WTC11 (cell line): Measurements from ENCODE around the gene PRKAG2. TPM values are rescaled to one million over a fixed set of nuclear protein-coding genes. Genes with fewer than 3 reads are reported as not detected.

Experiments
- ATAC-seq: fragments of 200-7000 bp; cut with Tn5 transposase; 2 replicates; pipeline ENCODE4 v1.10.0; 2021; ENCODE audit warnings: mild to moderate bottlenecking, moderate library complexity
- CTCF ChIA-PET: fragments of 300-600 bp; sonication (Branson Sonifier 250); formaldehyde crosslinking; loops from one replicate; lab custom pipeline; 2021; ENCODE audit warnings: antibody characterized with exemption; lab: Charles Lee
- POLR2A ChIA-PET: fragments of 350-600 bp; sonication (Branson Sonifier 250); formaldehyde crosslinking; loops from one replicate; lab custom pipeline; 2021; ENCODE audit warnings: antibody characterized with exemption; lab: Charles Lee
- DNase-seq: peaks from one replicate; pipeline ENCODE4 v3.0.0; 2021; ENCODE audit warnings: low spot score
- H3K27ac Mint-ChIP-seq: 2 replicates; pipeline ENCODE4 v1.8.0; 2021; ENCODE audit warnings: mixed read lengths
- H3K27me3 Mint-ChIP-seq: 2 replicates; pipeline ENCODE4 v1.8.0; 2021; ENCODE audit warnings: low read depth, mild to moderate bottlenecking, moderate library complexity, mixed read lengths
- H3K36me3 Mint-ChIP-seq: 2 replicates; pipeline ENCODE4 v1.8.0; 2021; ENCODE audit warnings: mixed read lengths
- H3K4me1 Mint-ChIP-seq: 2 replicates; pipeline ENCODE4 v1.8.0; 2022; ENCODE audit warnings: mixed read lengths
- H3K4me3 Mint-ChIP-seq: 2 replicates; pipeline ENCODE4 v1.8.0; 2021; ENCODE audit warnings: mild to moderate bottlenecking, moderate library complexity, mixed read lengths
- H3K9me3 Mint-ChIP-seq: 2 replicates; pipeline ENCODE4 v1.8.0; 2021; ENCODE audit warnings: mixed read lengths
- CREB1 ChIP-seq: sonication (generic); formaldehyde crosslinking; IDR thresholded peaks from 2 replicates; pipeline ENCODE4 v1.8.0; 2023; ENCODE audit warnings: mild to moderate bottlenecking, missing genetic modification reagents
- CTCF ChIP-seq: fragments of 200-600 bp; IDR thresholded peaks from 2 replicates; pipeline ENCODE4 v1.8.0; 2022; ENCODE audit warnings: antibody characterized with exemption
- EMX1 ChIP-seq: fragments of 250-450 bp; sonication (Bioruptor Pico); IDR thresholded peaks from 2 replicates; pipeline ENCODE4 v1.8.0; 2021; ENCODE audit warnings: mild to moderate bottlenecking
- FOXP1 ChIP-seq: sonication (generic); formaldehyde crosslinking; IDR thresholded peaks from 2 replicates; pipeline ENCODE4 v1.8.0; 2022; ENCODE audit warnings: missing genetic modification reagents, mild to moderate bottlenecking, moderate library complexity, borderline replicate concordance
- IRF2 ChIP-seq: sonication (generic); formaldehyde crosslinking; IDR thresholded peaks from 2 replicates; pipeline ENCODE4 v1.8.0; 2022; ENCODE audit warnings: low read depth, missing genetic modification reagents, borderline replicate concordance
- NR1H2 ChIP-seq: sonication (generic); formaldehyde crosslinking; IDR thresholded peaks from 2 replicates; pipeline ENCODE4 v1.9.0; 2021; ENCODE audit warnings: mild to moderate bottlenecking, moderate library complexity, missing genetic modification reagents
- OVOL2 ChIP-seq: fragments of 250-450 bp; sonication (Bioruptor Pico); IDR thresholded peaks from 2 replicates; pipeline ENCODE4 v1.9.0; 2021; ENCODE audit warnings: mild to moderate bottlenecking, borderline replicate concordance
- TEAD4 ChIP-seq: sonication (generic); formaldehyde crosslinking; IDR thresholded peaks from 2 replicates; pipeline ENCODE4 v1.8.0; 2022; ENCODE audit warnings: mild to moderate bottlenecking, missing genetic modification reagents
- ZNF138 ChIP-seq: sonication (generic); formaldehyde crosslinking; conservative IDR thresholded peaks from 2 replicates; pipeline ENCODE4 v1.8.1; 2022; ENCODE audit warnings: mild to moderate bottlenecking, moderate library complexity, missing genetic modification reagents
- ZNF232 ChIP-seq: sonication (generic); formaldehyde crosslinking; IDR thresholded peaks from 2 replicates; pipeline ENCODE4 v1.8.0; 2022; ENCODE audit warnings: mild to moderate bottlenecking, missing genetic modification reagents
- ZNF317 ChIP-seq: sonication (generic); formaldehyde crosslinking; IDR thresholded peaks from 2 replicates; pipeline ENCODE4 v1.8.1; 2023; ENCODE audit warnings: low read depth, mild to moderate bottlenecking, moderate library complexity, missing genetic modification reagents, borderline replicate concordance
- ZNF396 ChIP-seq: fragments of 250-450 bp; sonication (Bioruptor Pico); IDR thresholded peaks from 2 replicates; pipeline ENCODE4 v1.8.0; 2021; ENCODE audit warnings: mild to moderate bottlenecking, moderate library complexity, borderline replicate concordance
- ZNF423 ChIP-seq: fragments of 250-450 bp; sonication (Bioruptor Pico); IDR thresholded peaks from 2 replicates; pipeline ENCODE4 v2.1.2; 2022; ENCODE audit warnings: mild to moderate bottlenecking, moderate library complexity
- ZNF532 ChIP-seq: fragments of 250-450 bp; sonication (Bioruptor Pico); IDR thresholded peaks from 2 replicates; pipeline ENCODE4 v1.9.0; 2021; ENCODE audit warnings: mild to moderate bottlenecking, borderline replicate concordance
- total RNA-seq: library from RNA; stranded (reverse); gene quantifications from 3 replicates; pipeline ENCODE4 v1.2.3, GENCODE V29; 2021
- TF ChIP-seq, protein P1 (sequence below): fragments of 250-450 bp; sonication (Bioruptor Pico); IDR thresholded peaks from 2 replicates; pipeline ENCODE4 v1.9.0; 2021; ENCODE audit warnings: mild to moderate bottlenecking
- TF ChIP-seq, protein P2 (sequence below): sonication (generic); formaldehyde crosslinking; IDR thresholded peaks from 2 replicates; pipeline ENCODE4 v1.8.1; 2022; ENCODE audit warnings: missing genetic modification reagents, borderline replicate concordance
- TF ChIP-seq, protein P3 (sequence below): sonication (generic); formaldehyde crosslinking; IDR thresholded peaks from 2 replicates; pipeline ENCODE4 v1.8.0; 2022; ENCODE audit warnings: mild to moderate bottlenecking, missing genetic modification reagents
- TF ChIP-seq, protein P4 (sequence below): sonication (generic); formaldehyde crosslinking; IDR thresholded peaks from 2 replicates; pipeline ENCODE4 v1.8.0; 2022; ENCODE audit warnings: missing genetic modification reagents

PRKAG2 gene
- total RNA-seq, 1 experiment from 2014 or later = 20.3 TPM

GRCh38 chr7:151804756-151805155 is 72.2 kb downstream of the PRKAG2 start (continued):
- TF ChIP-seq ZNF532 (CRISPR knock-in tag) = no peak
- TF ChIP-seq ZNF317 = no peak
- TF ChIP-seq, protein P1, sequence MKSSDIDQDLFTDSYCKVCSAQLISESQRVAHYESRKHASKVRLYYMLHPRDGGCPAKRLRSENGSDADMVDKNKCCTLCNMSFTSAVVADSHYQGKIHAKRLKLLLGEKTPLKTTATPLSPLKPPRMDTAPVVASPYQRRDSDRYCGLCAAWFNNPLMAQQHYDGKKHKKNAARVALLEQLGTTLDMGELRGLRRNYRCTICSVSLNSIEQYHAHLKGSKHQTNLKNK = no peak
- no peak for TF ChIP-seq OVOL2 (CRISPR knock-in tag)

- Mint-ChIP-seq H3K9me3 (no peaks in the 10 kb centered on the region), H3K4me3 (no peak overlapping the region), H3K4me1 (no peaks in the 10 kb centered on the region), H3K27ac (no peak overlapping the region), H3K36me3 (no peaks in the 10 kb centered on the region), H3K27me3 (no peaks in the 10 kb centered on the region)
- ATAC-seq (no peak), DNase-seq (no peak)
- TF ChIP-seq CREB1 (CRISPR knock-in tag) = no peak
- TF ChIP-seq ZNF423 (CRISPR knock-in tag) = no peak
- no peak for TF ChIP-seq IRF2
- TF ChIP-seq FOXP1 = no peak
- no peak for TF ChIP-seq TEAD4 (CRISPR knock-in tag)
- TF ChIP-seq, protein P2, sequence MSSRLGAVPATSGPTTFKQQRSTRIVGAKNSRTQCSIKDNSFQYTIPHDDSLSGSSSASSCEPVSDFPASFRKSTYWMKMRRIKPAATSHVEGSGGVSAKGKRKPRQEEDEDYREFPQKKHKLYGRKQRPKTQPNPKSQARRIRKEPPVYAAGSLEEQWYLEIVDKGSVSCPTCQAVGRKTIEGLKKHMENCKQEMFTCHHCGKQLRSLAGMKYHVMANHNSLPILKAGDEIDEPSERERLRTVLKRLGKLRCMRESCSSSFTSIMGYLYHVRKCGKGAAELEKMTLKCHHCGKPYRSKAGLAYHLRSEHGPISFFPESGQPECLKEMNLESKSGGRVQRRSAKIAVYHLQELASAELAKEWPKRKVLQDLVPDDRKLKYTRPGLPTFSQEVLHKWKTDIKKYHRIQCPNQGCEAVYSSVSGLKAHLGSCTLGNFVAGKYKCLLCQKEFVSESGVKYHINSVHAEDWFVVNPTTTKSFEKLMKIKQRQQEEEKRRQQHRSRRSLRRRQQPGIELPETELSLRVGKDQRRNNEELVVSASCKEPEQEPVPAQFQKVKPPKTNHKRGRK (CRISPR knock-in tag) = no peak
- no peak for TF ChIP-seq ZNF232
- no peak for TF ChIP-seq ZNF396 (CRISPR knock-in tag)
- TF ChIP-seq NR1H2 = no peak
- ChIA-PET POLR2A (no interaction called here), CTCF (interaction anchor here (0.7 to 1.6 kb wide), 2 partner anchors 21 to 67 kb away, joined by 4 read pairs; no protein-coding TSS in a partner anchor)
Observed at GRCh38 chr7:151803841-151804240, 73.1 kb downstream of the PRKAG2 start.

DNA sequence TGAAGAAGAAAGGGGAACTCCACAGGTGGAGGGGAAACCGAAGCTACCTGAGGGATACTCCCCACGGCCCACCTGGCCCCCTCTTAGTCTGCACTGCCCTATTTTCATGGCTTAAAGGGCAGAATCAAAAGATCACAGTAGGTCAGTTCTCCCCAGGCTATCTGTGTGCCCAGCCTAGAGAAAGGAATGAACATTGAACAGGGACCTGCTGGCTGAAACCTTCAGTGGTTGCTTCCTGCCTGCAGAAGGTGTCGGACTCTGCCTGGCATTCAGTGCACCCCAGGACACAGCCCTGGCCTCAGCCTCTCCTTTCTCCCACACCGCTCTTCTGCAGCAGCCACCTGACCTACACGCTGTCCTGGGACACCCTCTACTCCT is 74.5 kb downstream of the PRKAG2 start:
- DNase-seq (no peak), ATAC-seq (no peak)
- H3K36me3 Mint-ChIP-seq = no peaks in the 10 kb centered on the region
- H3K4me1 Mint-ChIP-seq = no peaks in the 10 kb centered on the region
- H3K4me3 Mint-ChIP-seq = no peak overlapping the region
- TF ChIP-seq, protein P3, sequence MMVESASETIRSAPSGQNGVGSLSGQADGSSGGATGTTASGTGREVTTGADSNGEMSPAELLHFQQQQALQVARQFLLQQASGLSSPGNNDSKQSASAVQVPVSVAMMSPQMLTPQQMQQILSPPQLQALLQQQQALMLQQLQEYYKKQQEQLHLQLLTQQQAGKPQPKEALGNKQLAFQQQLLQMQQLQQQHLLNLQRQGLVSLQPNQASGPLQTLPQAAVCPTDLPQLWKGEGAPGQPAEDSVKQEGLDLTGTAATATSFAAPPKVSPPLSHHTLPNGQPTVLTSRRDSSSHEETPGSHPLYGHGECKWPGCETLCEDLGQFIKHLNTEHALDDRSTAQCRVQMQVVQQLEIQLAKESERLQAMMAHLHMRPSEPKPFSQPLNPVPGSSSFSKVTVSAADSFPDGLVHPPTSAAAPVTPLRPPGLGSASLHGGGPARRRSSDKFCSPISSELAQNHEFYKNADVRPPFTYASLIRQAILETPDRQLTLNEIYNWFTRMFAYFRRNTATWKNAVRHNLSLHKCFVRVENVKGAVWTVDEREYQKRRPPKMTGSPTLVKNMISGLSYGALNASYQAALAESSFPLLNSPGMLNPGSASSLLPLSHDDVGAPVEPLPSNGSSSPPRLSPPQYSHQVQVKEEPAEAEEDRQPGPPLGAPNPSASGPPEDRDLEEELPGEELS (CRISPR knock-in tag) = no peak
- TF ChIP-seq, protein P4, sequence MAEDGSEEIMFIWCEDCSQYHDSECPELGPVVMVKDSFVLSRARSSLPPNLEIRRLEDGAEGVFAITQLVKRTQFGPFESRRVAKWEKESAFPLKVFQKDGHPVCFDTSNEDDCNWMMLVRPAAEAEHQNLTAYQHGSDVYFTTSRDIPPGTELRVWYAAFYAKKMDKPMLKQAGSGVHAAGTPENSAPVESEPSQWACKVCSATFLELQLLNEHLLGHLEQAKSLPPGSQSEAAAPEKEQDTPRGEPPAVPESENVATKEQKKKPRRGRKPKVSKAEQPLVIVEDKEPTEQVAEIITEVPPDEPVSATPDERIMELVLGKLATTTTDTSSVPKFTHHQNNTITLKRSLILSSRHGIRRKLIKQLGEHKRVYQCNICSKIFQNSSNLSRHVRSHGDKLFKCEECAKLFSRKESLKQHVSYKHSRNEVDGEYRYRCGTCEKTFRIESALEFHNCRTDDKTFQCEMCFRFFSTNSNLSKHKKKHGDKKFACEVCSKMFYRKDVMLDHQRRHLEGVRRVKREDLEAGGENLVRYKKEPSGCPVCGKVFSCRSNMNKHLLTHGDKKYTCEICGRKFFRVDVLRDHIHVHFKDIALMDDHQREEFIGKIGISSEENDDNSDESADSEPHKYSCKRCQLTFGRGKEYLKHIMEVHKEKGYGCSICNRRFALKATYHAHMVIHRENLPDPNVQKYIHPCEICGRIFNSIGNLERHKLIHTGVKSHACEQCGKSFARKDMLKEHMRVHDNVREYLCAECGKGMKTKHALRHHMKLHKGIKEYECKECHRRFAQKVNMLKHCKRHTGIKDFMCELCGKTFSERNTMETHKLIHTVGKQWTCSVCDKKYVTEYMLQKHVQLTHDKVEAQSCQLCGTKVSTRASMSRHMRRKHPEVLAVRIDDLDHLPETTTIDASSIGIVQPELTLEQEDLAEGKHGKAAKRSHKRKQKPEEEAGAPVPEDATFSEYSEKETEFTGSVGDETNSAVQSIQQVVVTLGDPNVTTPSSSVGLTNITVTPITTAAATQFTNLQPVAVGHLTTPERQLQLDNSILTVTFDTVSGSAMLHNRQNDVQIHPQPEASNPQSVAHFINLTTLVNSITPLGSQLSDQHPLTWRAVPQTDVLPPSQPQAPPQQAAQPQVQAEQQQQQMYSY (CRISPR knock-in tag) = no peak
- no peak for TF ChIP-seq CTCF
- TF ChIP-seq EMX1 (CRISPR knock-in tag) = no peak
- TF ChIP-seq ZNF138 (CRISPR knock-in tag) = no peak
- TF ChIP-seq, all 79 proteins: peak for 0
- Mint-ChIP-seq H3K27me3 (no peaks in the 10 kb centered on the region), H3K9me3 (no peaks in the 10 kb centered on the region), H3K27ac (no peak overlapping the region)
- CTCF ChIA-PET = interaction anchor here (1.6 kb wide), 1 partner anchor 20 kb away, joined by 4 read pairs; no protein-coding TSS in a partner anchor
- POLR2A ChIA-PET = no interaction called here
